ENCODE results near the gene BCAN.

The BCAN gene

GRCh38 chr1:156659988-156660751 is 18.3 kb downstream of the BCAN start:
- DNase-seq (ENCODE audit: low read depth in 2 of 2), result peak; percentile 74 to 80

- no peak for DNase-seq (ENCODE audit: low read depth in 2 of 2)
Measured at GRCh38 chr1:156660752-156661112, 18.8 kb downstream of the BCAN start.

DNA sequence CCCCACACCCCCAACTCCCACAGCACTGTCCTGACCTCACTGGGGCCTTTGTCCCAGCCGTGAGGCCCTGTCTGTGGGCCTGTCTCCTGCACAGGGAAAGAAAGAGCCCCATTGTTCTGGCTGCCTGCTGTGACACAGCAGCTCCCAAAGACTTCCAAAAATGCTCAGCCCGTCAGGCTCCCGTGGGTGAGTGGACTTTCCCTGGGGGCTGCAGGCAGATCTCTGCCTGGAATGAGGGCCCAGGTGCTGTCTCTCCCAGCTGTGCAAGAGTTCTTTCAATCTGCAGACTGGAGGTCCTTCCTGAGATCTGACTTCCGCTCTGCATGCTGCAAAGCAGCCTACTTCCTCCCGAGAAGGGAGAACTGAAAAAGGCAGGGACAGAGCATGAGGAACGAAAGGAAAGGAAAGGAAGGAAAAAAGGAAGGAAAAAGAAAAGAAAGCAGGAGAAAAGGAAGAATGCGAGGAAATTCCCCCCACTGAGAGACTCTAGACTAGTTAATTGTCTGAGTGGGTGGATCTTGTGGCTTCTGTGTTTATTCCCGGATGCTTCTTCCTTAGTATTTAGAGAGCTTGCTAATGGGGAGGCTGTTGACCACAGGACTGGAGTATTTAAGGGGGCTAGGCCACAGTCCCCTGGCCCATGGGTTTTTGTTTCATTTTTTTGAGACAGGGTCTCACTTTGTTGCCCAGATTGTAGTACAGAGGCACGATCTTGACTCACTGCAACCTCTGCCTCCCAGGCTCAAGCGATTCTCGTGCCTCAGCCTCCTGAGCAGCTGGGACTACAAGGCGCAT is 20.3 kb downstream of the BCAN start:
- no peak for DNase-seq (ENCODE audit: low read depth in 2 of 2)

DNA sequence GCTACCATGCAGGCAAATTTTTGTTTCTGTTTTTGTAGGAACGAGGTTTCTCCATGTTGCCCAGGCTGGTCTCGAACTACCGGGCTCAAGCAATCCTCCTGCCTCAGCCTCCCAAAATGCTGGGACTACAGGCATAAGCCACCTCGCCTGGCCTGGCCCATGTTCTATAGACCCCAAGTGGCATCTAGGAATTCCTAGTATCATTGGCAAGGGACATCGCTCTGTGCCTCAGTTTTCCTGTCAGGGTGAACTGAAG is 20.8 kb downstream of the BCAN start:
- DNase-seq (ENCODE audit: low read depth in 2 of 2), result no peak

DNA sequence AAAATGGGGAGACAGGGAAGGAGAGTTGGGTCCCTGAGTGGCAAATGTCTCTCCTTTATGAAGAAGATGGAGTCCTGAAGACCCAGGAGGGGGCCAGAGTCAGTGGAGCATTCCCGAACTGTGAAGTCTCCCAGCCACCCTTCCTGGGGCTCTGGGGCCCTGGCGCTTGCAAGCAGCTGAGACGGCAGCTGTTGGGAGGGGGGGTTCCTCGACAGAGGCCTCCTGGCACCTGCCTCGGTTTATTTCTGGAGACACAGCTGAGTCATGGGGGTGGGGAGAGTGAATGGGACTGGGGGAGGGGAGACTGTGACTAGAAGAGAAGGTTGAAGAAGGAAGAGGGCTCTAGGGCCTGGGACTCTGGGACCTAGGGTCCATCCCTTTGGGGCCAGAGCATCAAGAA is 21.3 kb downstream of the BCAN start:
- no peak for DNase-seq (ENCODE audit: low read depth in 2 of 2)

DNA sequence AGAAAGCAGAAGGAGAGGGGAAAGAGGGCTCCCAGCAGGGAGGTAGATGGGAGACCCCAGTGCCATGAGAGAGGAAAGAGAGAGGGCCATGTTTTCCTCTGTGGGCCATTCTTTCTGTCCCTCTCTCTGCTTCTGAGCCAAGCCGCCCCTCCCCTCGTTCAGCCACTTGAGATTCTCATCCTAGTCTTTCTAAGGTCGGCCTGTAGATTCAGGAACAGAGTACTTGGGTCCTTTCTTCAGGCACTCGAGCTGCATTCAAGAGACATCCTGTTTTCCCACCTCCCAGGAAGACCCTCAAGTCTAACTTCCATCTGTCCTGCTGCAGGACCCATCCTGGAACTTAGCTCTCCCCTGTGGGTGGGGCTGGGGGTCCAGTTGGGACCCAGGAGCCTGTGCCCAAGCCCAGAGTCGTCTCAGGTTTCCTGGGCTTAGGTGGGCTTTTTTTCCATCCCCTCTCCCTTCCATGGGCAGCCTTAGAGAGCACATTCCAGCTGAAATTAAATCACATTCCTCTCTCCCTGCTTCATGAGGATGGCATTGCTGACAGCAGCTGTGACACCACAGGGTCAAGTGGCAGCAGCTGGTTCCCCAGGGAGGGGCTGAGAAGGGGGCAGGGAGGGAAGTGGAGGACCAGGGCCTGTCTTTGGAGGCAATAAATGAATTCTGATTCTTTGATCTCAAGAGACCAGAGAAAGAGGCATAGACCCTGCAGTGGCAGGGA is 22.3 kb downstream of the BCAN start:
- DNase-seq (ENCODE audit: low read depth in 2 of 2), result no peak

GRCh38 chr1:156664767-156665411 is 23.0 kb downstream of the BCAN start:
- DNase-seq (ENCODE audit: low read depth in 2 of 2), result no peak

DNA sequence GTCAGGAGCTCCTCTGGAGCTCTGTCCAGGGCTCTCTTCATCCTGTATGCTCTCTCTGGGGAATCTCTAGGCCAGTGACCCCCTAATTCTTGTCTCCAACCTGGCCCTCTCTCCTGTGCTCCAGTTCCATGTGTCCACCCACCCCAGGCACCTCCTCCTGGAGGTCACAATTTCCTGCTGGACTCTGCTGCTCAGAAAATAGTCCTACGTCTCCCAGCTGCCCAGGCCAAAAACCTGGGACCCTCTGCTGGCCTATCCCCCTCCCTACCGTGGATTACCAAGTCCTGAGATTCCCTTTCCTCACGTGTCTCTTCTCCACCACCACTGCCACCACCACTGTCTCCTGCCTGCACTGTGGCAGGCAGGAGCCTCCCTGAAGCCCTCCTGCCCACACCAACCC is 23.6 kb downstream of the BCAN start:
- DNase-seq (ENCODE audit: low read depth in 2 of 2), result no peak

DNA sequence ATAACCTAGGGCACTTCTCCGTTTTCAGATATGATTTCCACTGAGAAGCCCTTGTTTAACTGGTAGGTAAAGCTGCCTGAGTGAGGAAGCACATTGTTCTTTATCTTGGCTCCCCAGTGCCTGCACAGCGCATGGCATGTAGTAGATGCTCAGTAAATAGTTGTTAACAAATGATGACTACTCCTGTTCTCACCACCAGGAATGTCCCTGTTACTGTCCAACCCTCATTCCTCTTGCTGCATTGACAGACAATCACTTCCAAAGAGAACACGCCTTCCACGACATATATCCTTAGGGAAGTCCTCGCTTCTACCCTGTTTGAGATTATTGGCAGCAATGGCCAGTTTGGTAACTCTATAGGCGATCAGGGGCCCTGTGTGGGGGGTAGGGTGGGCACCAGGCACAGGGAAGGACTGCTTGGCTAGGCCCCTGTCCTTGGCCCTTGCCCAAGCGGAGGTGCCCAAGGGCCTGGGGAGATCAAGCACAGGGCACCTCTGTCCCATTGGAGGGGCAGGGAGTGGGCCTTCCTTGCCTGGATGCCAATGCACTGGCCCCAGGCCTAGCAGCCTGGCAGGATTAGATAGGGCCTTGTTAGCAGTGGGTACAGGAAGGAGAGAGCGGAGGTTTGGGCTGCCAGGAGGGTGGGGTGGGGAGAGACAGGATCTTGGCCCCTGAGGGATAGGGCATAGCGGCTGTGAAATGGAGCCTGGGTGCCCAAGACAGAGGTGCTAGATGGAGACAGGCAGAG is 25.1 kb downstream of the BCAN start:
- DNase-seq (ENCODE audit: low read depth in 2 of 2), result no peak

DNA sequence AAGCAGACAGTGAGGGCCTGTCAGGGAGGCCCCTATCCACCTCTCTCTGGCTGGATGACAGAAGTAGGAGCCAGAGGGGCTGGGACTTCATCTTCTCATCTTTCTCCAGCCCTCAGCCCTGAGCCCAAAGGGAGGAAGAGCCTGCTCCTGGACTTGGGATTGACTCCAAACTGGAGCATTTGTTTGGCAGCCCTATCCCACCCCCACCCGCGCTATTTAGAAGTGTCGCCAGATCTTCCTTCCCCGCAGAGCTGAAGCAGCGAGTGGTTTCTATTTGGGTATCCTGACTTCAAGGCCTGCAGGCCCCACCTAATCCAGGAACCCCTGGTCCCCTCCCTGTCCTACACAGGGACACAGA is 25.7 kb downstream of the BCAN start:
- DNase-seq (ENCODE audit: low read depth in 2 of 2), result no peak

DNA sequence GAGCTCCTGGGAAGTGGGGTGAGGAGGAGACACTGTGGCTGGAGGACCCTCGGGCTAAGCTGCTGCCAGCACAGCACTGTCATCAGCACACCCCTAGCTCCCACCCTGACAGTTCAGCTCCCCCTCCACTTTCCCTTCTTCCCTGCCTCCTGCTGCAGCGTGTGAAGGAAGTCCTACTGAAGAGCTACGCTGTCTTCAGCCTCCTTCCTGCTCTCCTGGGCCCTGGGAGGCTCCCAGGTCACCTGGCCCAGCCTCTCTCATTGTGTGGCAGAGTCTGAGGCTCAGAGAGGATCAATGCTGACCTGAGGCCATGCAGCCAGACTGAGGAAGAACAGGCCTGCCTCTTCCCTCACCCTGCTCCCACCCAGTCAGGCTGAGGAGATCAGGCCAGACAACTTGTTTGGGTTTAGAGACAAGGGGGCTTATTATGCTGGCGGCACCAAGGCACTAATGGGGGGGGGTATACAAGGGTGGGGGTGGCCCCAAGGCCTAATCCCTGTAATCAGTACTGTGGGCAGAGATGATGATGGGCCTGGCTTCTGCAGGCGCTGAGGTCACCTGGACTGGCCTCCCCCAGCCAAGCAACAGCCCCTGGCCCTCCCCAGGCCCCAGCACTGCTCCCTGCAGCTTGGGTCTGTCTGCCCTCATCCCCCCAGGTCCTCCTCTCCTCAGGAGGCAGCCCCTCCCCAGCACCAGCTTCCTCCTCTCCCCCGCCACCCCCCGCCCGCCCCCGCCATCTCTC is 26.2 kb downstream of the BCAN start:
- no peak for DNase-seq (ENCODE audit: low read depth in 2 of 2)

DNA sequence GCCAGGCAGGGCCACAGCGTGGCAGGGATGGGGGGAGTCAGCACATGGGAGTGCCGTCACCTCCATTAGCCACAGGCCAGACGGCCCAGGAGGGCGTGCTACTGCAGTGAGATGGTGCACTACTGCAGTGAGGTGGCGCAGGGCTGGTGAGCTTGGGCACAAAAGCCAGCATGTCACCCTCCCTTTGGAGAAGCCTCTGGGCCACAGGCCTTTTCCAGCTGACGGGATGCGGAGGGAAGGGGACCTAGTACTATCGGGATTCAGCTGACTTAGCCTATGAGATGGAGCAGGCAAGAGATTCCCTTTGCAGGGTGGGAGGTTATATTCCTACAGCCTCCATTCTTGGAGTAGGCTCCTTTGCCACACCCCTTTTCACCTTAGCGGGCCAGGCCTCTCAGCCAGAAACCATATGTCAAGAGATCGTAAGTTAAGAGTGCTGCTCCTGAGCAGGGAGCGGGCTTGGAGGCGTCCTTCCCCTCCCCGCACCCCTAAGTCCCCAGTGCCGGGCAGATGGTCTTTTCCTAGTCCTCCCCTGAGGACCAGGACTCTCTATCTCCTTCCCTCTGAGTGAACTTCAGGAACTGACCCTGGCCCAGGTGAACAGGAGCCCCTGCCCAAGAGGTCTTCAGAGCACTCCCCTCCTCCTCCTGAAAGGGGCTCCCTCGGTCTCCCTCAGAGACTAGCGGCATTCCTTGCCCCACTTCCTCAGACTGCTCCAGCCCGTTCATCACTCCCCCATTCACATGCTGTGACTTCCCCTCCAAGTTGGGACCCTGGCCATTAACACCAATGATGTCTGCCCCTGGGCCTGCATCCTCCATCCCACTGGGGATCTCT is 27.1 kb downstream of the BCAN start:
- DNase-seq (ENCODE audit: low read depth in 2 of 2), result no peak

DNA sequence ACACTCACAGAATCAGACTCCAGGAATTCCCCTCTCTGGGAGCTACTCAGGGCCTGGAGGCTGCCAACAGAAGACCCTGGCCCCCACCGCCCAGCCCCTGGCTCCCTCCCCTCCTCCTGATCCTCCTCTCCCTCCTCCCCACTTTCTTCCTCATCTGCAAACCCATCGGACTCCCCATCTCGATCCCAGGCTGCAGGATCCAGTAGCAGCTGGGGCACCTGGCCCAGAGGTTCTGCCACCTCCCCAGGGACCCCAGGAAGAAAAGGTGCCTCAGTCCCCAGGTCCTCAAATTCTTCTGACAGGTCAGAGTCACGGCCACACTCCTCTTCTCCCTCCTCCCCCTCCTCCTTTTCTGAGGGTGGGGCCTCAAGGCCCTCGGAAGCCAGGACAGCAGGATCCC is 27.9 kb downstream of the BCAN start:
- no peak for DNase-seq (ENCODE audit: low read depth in 2 of 2)

GRCh38 chr1:156670359-156670758 is 28.4 kb downstream of the BCAN start:
- DNase-seq (ENCODE audit: low read depth in 2 of 2), result no peak

DNA sequence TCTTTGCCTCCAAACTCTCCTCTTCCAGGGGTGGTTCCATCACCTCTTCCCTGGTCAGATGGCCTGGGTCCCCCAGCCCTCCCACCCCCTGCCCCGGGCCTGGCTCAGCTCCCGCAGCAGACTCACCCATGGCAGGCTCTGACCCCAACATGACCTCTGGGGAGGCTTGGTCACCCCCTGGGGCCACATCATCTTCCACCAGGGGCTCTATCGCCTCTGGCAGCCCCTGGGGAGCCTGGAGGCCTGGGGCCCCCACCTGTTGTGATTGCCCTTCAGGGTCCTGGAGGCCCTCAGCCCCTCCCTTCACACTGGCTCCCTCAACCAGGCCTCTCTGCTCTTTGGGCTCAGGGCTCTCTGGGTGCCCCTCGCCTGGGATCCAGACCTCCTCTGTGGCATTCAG is 28.9 kb downstream of the BCAN start:
- DNase-seq (ENCODE audit: low read depth in 2 of 2), result no peak

GRCh38 chr1:156671804-156672203 is 29.9 kb downstream of the BCAN start:
- no peak for DNase-seq (ENCODE audit: low read depth in 2 of 2)

DNA sequence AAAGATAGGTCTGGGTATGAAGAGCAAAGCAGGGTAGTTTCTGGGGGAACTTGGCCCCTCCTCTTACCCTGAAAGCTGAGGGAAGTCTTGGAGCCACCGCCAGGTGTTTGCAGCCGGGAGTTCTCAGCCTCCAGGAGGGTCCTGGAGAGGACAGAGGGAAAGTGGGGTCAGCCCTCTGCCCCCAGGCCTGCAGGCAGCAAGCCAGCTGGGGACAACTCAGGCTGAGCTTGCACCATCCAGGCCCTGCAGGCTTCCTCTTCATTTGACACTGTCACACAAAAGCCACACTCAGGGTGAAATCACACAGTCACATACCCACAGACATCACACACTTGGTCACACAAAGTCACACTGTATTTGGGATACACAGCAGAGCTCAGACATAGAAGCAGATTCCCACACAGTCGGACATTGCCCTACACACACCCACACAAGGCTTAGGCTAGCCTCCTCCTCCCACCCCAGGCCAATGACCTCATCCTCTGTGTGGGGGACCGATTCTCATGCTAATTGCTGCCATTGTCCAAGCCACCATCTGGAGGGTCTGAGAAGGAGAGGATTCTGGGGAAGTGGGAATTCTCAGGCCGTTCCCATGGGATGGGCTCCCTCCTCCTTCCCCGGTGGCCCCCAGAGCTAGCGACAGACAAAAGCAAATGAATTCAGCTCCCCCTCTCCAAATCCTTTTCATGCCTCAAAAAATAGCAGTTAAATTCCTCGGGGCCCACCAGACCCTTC is 31.6 kb downstream of the BCAN start:
- no peak for DNase-seq (ENCODE audit: low read depth in 2 of 2)

DNA sequence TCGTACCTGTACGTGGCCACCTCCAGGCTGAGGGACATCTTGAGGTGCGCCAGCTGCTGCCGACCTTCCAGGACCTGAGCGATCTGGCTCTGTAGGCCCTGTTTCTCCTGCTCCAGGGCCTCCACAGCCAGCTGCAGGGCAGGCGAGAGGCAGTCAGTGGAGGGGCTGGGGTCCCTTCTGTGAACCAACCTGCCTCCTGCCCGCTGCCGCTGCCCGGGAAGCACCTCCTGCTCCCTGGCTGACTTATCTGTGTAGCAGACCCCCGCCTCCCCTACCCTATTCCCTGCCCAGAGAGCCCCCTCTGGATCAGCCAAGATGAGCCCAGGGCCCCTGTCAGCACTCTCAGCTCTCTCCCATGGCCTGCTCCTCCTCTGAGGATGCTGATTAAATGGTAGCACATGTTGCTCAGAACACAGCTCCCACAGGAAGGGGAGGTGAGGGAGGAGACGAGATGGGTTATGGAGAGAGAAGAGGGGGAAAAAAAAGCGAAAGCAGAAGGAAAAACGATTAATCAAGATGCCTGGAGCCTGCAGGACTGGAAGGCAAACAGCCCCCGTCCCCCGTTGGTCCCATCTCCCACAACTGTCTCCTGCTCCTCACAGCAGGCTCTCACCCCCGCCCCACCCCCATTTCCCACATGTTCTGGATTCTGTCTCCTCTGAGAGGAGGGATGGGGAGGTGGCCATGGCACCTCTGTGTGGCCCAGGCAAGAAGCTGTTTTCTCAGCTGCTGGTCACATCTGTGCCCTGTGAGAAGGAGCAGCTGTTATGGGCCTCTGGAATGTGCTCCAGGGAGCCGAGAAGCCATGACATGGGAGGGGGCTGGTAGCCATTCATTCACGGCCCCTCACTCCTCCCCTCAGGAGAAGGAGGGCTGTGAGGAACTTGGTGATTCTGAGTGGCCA is 33.5 kb downstream of the BCAN start:
- DNase-seq (ENCODE audit: low read depth in 2 of 2), result no peak

All from activated CD8-positive, alpha-beta memory T cell treated with anti-CD3 and anti-CD28 coated beads for 4 hours (primary cell).